CD4-positive, alpha-beta T cell (primary cell): Measurements from ENCODE around the gene LGR4. TPM values are rescaled to one million over a fixed set of nuclear protein-coding genes. Genes with fewer than 3 reads are reported as not detected.

Experiments
- ATAC-seq: fragments of 200-7000 bp; cut with Tn5 transposase; one replicate; pipeline ENCODE4 v1.10.0; 2022; ENCODE audit warnings: mild to moderate bottlenecking; ENCODE audit not compliant: poor library complexity
- CTCF ChIA-PET: fragments of 350-600 bp; sonication (Branson Sonifier 250); formaldehyde crosslinking; loops from one replicate; lab custom pipeline; 2021; ENCODE audit warnings: antibody characterized with exemption, inconsistent platforms; lab: Charles Lee
- POLR2A ChIA-PET: fragments of 350-600 bp; sonication (Branson Sonifier 250); formaldehyde crosslinking; loops from one replicate; lab custom pipeline; 2021; ENCODE audit warnings: antibody characterized with exemption, inconsistent platforms; lab: Charles Lee
- DNase-seq, 14 experiments: peaks; one replicate each; pipeline ENCODE4 v3.0.0-alpha.2; 2013 to 2020; ENCODE audit warnings: mixed read lengths in 2 of 14
- H3K27ac ChIP-seq, 2 donors: one replicate each; pipeline versions ENCODE4 v1.5.1 to v1.7.0; 2013; ENCODE audit warnings: low read length in 2 of 2, low read depth in 1 of 2, mild to moderate bottlenecking in 1 of 2
- H3K27me3 ChIP-seq, 2 experiments: 1 replicate in 1 of 2; 2 replicates in 1 of 2; pipeline versions ENCODE4 v1.6.1 to v1.7.0; 2013; ENCODE audit warnings: low read length in 2 of 2, control low read depth in 1 of 2, mild to moderate bottlenecking in 1 of 2, moderate library complexity in 1 of 2; ENCODE audit not compliant: insufficient read depth in 2 of 2, control insufficient read depth in 1 of 2
- H3K36me3 ChIP-seq: one replicate; pipeline ENCODE4 v1.6.1; 2013; ENCODE audit warnings: low read length, control low read depth; ENCODE audit not compliant: insufficient read depth
- H3K4me1 ChIP-seq: one replicate; pipeline ENCODE4 v1.6.1; 2013; ENCODE audit warnings: low read length, control low read depth; ENCODE audit not compliant: insufficient read depth
- H3K4me3 ChIP-seq: one replicate; pipeline ENCODE4 v1.5.1; 2013; ENCODE audit warnings: mild to moderate bottlenecking, low read length, moderate library complexity
- H3K9me3 ChIP-seq, 2 experiments: 1 replicate in 1 of 2; 2 replicates in 1 of 2; pipeline versions ENCODE4 v1.6.1 to v1.7.0; 2013; ENCODE audit warnings: low read length in 2 of 2, mild to moderate bottlenecking in 2 of 2, control low read depth in 1 of 2, moderate library complexity in 1 of 2; ENCODE audit not compliant: control insufficient read depth in 1 of 2, insufficient read depth in 1 of 2
- H3K27ac Mint-ChIP-seq: one replicate; pipeline ENCODE4 v1.8.0; 2020; ENCODE audit warnings: mixed read lengths
- H3K27me3 Mint-ChIP-seq: one replicate; pipeline ENCODE4 v1.8.0; 2021; ENCODE audit warnings: mixed read lengths
- H3K36me3 Mint-ChIP-seq: one replicate; pipeline ENCODE4 v1.8.0; 2021; ENCODE audit warnings: low read depth, mixed read lengths
- H3K4me1 Mint-ChIP-seq: one replicate; pipeline ENCODE4 v1.8.0; 2021; ENCODE audit warnings: low read depth, mixed read lengths
- H3K4me3 Mint-ChIP-seq: one replicate; pipeline ENCODE4 v1.8.0; 2020; ENCODE audit warnings: mild to moderate bottlenecking, mixed read lengths
- H3K9me3 Mint-ChIP-seq: one replicate; pipeline ENCODE4 v1.8.0; 2020; ENCODE audit warnings: mixed read lengths
- intact Hi-C, 2 experiments: fragments of 100-400 bp; cut with DNase I in 1 of 2; cut with micrococcal nuclease in 1 of 2; formaldehyde crosslinking; loops; one replicate each; pipeline versions ENCODE4 v1.15.1 to v1.9.0; 2023 to 2025; cut with DNase I, micrococcal nuclease
- total RNA-seq, 174 experiments: library from RNA in 2 of 174; stranded (reverse) in 2 of 174; gene quantifications; one replicate each; pipeline ENCODE4 v1.2.3 and lab custom pipeline; 2021 to 2026
- TF ChIP-seq, protein P1 (sequence below): fragments of 200-600 bp; IDR thresholded peaks from one replicate; pipeline ENCODE4 v1.8.0; 2022; ENCODE audit warnings: antibody characterized with exemption, mild to moderate bottlenecking

Gene LGR4
- total RNA-seq, 2 experiments from 2014 or later: 0.69 to 0.87 TPM

DNA sequence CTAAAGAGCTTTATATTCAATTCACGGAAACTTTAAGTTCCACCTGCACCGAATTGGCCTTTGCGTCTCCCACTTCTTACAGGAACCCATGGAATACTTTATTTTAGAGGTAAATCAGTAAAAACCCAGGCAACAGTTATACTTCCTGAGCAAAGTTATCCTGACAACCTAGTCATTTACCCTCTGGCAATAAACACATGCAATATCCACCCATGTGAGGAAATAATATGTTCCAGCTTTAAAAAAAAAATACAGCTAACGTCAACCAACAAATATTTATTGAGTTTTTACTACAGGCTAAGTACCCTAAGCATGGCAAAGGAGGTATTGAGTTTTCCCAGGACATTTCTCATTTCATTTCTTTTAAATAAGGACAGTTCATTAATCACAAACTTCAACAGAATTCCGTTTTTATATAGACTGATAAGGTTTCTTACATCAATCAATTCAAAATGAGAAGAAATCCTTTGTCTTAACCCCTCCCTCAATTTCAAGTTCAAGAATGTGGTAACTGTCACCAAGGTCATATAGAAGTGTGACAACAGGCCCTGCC, 71.2 kb downstream of the LGR4 start:
- intact Hi-C loops: no loop called here
- CTCF ChIA-PET: no interaction called here
- H3K4me1 Mint-ChIP-seq: no peaks in the 10 kb centered on the region

DNA sequence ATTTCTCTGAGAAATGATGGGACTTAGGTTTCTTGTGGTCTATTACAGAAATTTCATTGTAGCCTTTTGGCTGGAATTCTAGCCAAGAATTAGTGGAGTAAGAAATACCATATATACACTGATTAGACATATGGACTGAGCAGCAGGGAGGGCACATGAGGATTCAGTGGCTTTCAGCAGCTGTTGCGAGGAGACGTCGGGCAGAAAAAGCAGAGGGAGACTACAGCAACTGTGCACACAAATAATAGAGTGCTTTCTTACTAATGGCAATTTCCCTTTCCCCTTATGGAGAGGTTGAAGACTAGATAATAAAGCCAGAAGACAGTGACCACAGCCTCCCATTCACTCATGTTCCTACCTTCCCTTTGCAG, 74.2 kb downstream of the LGR4 start:
- Mint-ChIP-seq H3K27ac (no peak overlapping the region), H3K4me3 (no peak overlapping the region), H3K27me3 (peaks cover 7% of the 10 kb centered on the region), H3K36me3 (no peaks in the 10 kb centered on the region), H3K4me1 (no peaks in the 10 kb centered on the region), H3K9me3 (no peaks in the 10 kb centered on the region)
- intact Hi-C loops: no loop called here
- Histone ChIP-seq H3K27me3 (no peaks in the 10 kb centered on the region), H3K4me1 (no peaks in the 10 kb centered on the region), H3K27ac (no peak overlapping the region), H3K9me3 (no peaks in the 10 kb centered on the region), H3K4me3 (no peak overlapping the region), H3K36me3 (no peaks in the 10 kb centered on the region)
- ChIA-PET POLR2A (no interaction called here), CTCF (no interaction called here)
- no peak for DNase-seq
- TF ChIP-seq, protein P1, sequence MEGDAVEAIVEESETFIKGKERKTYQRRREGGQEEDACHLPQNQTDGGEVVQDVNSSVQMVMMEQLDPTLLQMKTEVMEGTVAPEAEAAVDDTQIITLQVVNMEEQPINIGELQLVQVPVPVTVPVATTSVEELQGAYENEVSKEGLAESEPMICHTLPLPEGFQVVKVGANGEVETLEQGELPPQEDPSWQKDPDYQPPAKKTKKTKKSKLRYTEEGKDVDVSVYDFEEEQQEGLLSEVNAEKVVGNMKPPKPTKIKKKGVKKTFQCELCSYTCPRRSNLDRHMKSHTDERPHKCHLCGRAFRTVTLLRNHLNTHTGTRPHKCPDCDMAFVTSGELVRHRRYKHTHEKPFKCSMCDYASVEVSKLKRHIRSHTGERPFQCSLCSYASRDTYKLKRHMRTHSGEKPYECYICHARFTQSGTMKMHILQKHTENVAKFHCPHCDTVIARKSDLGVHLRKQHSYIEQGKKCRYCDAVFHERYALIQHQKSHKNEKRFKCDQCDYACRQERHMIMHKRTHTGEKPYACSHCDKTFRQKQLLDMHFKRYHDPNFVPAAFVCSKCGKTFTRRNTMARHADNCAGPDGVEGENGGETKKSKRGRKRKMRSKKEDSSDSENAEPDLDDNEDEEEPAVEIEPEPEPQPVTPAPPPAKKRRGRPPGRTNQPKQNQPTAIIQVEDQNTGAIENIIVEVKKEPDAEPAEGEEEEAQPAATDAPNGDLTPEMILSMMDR: no peak
- ATAC-seq: no peak

More for the DNA sequence above, 71.2 kb downstream of the LGR4 start:
- Mint-ChIP-seq H3K27ac (no peak overlapping the region), H3K9me3 (no peaks in the 10 kb centered on the region), H3K36me3 (no peaks in the 10 kb centered on the region), H3K4me3 (no peak overlapping the region), H3K27me3 (peaks cover 7% of the 10 kb centered on the region)
- no peak for ATAC-seq
- Histone ChIP-seq H3K27ac (no peak overlapping the region), H3K4me1 (no peaks in the 10 kb centered on the region), H3K27me3 (no peaks in the 10 kb centered on the region), H3K36me3 (no peaks in the 10 kb centered on the region), H3K9me3 (no peaks in the 10 kb centered on the region), H3K4me3 (no peak overlapping the region)
- DNase-seq: no peak
- TF ChIP-seq, protein P1: no peak
- POLR2A ChIA-PET: no interaction called here

DNA sequence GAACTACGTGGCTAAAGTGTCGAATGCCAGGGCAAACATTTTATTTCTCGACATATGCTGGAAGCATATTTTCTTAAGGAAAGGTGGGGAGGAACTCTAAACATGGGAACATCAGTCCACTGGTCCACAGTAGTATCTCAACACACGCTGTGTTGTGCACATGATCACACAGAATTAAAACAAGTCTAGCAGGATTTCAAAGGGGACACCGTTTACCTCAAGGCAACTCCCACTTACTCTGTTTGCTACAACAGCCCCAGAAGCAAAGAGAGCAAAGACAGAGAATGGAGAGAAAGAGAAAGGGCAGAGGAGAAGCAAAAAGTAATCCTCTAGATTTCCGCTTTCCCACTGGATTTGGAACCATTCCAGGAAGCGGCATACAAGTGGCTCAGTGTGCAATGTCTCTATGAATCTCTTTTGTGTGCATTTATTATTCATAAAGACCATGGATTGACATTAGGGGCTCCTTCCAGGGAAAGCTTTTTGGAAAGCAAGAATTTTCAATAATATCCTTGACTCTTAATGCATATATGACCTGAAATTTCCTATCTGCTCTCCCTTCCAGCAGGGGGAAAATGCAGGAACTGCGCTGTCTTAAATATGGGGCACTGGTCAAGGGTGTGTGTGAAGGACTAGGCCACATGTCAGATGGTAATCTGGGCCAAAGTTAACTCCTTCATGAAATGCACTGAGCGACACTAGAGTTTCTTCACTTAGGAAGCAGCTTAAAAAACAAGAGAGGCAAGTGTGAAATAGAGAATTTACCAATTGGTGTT, 74.8 kb downstream of the LGR4 start:
- no peaks in the 10 kb centered on the region for H3K36me3 ChIP-seq
- ATAC-seq: no peak
- POLR2A ChIA-PET: no interaction called here
- H3K27ac ChIP-seq: no peak overlapping the region
- H3K4me3 Mint-ChIP-seq: no peak overlapping the region
- TF ChIP-seq, protein P1: no peak
- H3K4me1 Mint-ChIP-seq: no peaks in the 10 kb centered on the region
- intact Hi-C loops: no loop called here
- no peak overlapping the region for H3K27ac Mint-ChIP-seq
- no peaks in the 10 kb centered on the region for H3K36me3 Mint-ChIP-seq
- DNase-seq: no peak
- H3K9me3 Mint-ChIP-seq: no peaks in the 10 kb centered on the region
- H3K27me3 Mint-ChIP-seq: peaks cover 7% of the 10 kb centered on the region
- no peaks in the 10 kb centered on the region for H3K27me3 ChIP-seq
- CTCF ChIA-PET: no interaction called here
- no peaks in the 10 kb centered on the region for H3K4me1 ChIP-seq
- no peak overlapping the region for H3K4me3 ChIP-seq
- H3K9me3 ChIP-seq: no peaks in the 10 kb centered on the region
